ENCODE results near the gene RC3H2.
"Not testable (repeated sequence)": the region's sequence is repeated elsewhere in the genome, so short reads cannot be mapped to it uniquely, and the experiment has no call there.

RC3H2 gene

GRCh38 chr9:122837266-122837850 is 67.8 kb downstream of the RC3H2 start:
- no peak for DNase-seq

GRCh38 chr9:122835313-122835731 is 69.8 kb downstream of the RC3H2 start:
- DNase-seq, result no peak

GRCh38 chr9:122832194-122832593 is 73.0 kb downstream of the RC3H2 start:
- no peak for DNase-seq

- not testable (repeated sequence) for DNase-seq
These were observed 76.2 kb downstream of the RC3H2 start for GRCh38 chr9:122828965-122829284.

- DNase-seq, result no peak
These were observed 77.4 kb downstream of the RC3H2 start for GRCh38 chr9:122827761-122828093.

GRCh38 chr9:122822938-122823337 is 82.2 kb downstream of the RC3H2 start:
- DNase-seq, result no peak

- no peak for DNase-seq
These were observed 83.1 kb downstream of the RC3H2 start for GRCh38 chr9:122822056-122822455.

- DNase-seq, result no peak
These were observed 83.7 kb downstream of the RC3H2 start for GRCh38 chr9:122821278-122821943.

GRCh38 chr9:122820490-122820845 is 84.7 kb downstream of the RC3H2 start:
- no peak for DNase-seq

GRCh38 chr9:122819791-122820489 is 85.2 kb downstream of the RC3H2 start:
- no peak for DNase-seq

- no peak for DNase-seq
These were observed 85.8 kb downstream of the RC3H2 start for GRCh38 chr9:122819326-122819725.

- no peak for DNase-seq
These were observed 88.8 kb downstream of the RC3H2 start for GRCh38 chr9:122816163-122816867.

- DNase-seq, result no peak
These were observed 89.6 kb downstream of the RC3H2 start for GRCh38 chr9:122815544-122815943.

GRCh38 chr9:122814545-122814944 is 90.6 kb downstream of the RC3H2 start:
- no peak for DNase-seq

- DNase-seq, result no peak
These were observed 92.4 kb downstream of the RC3H2 start for GRCh38 chr9:122812736-122813135.

GRCh38 chr9:122810306-122810946 is 94.7 kb downstream of the RC3H2 start:
- DNase-seq, result peak; percentile 82

GRCh38 chr9:122809261-122809660 is 95.9 kb downstream of the RC3H2 start:
- not testable (repeated sequence) for DNase-seq

GRCh38 chr9:122808141-122808540 is 97.0 kb downstream of the RC3H2 start:
- no peak for DNase-seq

GRCh38 chr9:122807271-122807900 is 97.8 kb downstream of the RC3H2 start:
- DNase-seq, result no peak

GRCh38 chr9:122806661-122807060 is 98.5 kb downstream of the RC3H2 start:
- no peak for DNase-seq

- DNase-seq, result no peak
These were observed 104.8 kb downstream of the RC3H2 start, which contains the start of gene OR1K1 for GRCh38 chr9:122800066-122801060. OR1K1 (plus strand) TSS chr9:122800123; CDS start chr9:122800123, 0 bp downstream.
